ENCODE data around the gene KCNK3.

Gene KCNK3

GRCh38 chr2:26735883-26736588, 43.5 kb downstream of the KCNK3 start:
- TF ChIP-seq, protein P1, sequence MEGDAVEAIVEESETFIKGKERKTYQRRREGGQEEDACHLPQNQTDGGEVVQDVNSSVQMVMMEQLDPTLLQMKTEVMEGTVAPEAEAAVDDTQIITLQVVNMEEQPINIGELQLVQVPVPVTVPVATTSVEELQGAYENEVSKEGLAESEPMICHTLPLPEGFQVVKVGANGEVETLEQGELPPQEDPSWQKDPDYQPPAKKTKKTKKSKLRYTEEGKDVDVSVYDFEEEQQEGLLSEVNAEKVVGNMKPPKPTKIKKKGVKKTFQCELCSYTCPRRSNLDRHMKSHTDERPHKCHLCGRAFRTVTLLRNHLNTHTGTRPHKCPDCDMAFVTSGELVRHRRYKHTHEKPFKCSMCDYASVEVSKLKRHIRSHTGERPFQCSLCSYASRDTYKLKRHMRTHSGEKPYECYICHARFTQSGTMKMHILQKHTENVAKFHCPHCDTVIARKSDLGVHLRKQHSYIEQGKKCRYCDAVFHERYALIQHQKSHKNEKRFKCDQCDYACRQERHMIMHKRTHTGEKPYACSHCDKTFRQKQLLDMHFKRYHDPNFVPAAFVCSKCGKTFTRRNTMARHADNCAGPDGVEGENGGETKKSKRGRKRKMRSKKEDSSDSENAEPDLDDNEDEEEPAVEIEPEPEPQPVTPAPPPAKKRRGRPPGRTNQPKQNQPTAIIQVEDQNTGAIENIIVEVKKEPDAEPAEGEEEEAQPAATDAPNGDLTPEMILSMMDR (IDR thresholded peaks at IDR 0.05; ENCODE audit: low read depth, low read length): no peak
- no peak overlapping the region for H3K4me3 ChIP-seq (ENCODE audit: low read depth, low read length)
- no peak for DNase-seq
- H3K4me1 ChIP-seq: peaks cover 10% of the 10 kb centered on the region
- no peaks in the 10 kb centered on the region for H3K27me3 ChIP-seq
- H3K9me3 ChIP-seq: no peaks in the 10 kb centered on the region
- H3K36me3 ChIP-seq: no peaks in the 10 kb centered on the region; the same call in none of the 2 replicates

GRCh38 chr2:26737221-26737620, 44.7 kb downstream of the KCNK3 start:
- DNase-seq: no peak
- Histone ChIP-seq H3K4me1 (peaks cover 10% of the 10 kb centered on the region), H3K9me3 (no peaks in the 10 kb centered on the region), H3K4me3 (ENCODE audit: low read depth, low read length) (no peak overlapping the region), H3K36me3 (no peaks in the 10 kb centered on the region; the same call in 1 of the 2 replicates), H3K27me3 (no peaks in the 10 kb centered on the region)
- TF ChIP-seq, protein P1 (IDR thresholded peaks at IDR 0.05; ENCODE audit: low read depth, low read length): no peak

DNA sequence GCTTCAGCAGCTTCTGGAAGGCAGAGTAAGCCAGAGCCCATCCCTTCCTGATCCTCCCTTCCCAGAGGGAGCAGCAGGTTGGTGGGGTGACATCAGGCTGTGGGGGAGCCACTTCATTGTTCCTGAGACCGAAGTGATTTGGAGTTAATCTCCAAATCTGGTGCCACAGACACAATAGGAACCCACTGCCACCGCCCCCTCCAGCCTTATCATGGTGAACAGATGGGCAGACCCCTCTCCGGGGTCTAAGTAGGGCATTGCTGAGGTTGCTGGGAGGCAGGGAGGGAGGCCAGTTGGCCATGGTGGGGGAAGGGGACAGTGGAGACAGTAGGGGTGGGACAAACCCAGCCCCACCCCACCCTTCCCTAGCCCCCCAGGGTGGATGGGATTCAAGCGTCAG, 46.0 kb downstream of the KCNK3 start:
- H3K27me3 ChIP-seq: no peaks in the 10 kb centered on the region
- H3K4me1 ChIP-seq: peaks cover 10% of the 10 kb centered on the region
- H3K36me3 ChIP-seq: no peaks in the 10 kb centered on the region; the same call in 1 of the 2 replicates
- TF ChIP-seq, protein P1 (IDR thresholded peaks at IDR 0.05; ENCODE audit: low read depth, low read length): no peak
- DNase-seq: no peak
- H3K4me3 ChIP-seq (ENCODE audit: low read depth, low read length): no peak overlapping the region
- no peaks in the 10 kb centered on the region for H3K9me3 ChIP-seq

GRCh38 chr2:26739514-26739913, 47.0 kb downstream of the KCNK3 start:
- no peaks in the 10 kb centered on the region for H3K27me3 ChIP-seq
- TF ChIP-seq, protein P1 (IDR thresholded peaks at IDR 0.05; ENCODE audit: low read depth, low read length): no peak

GRCh38 chr2:26740346-26740745, 47.8 kb downstream of the KCNK3 start:
- Histone ChIP-seq H3K4me3 (ENCODE audit: low read depth, low read length) (no peak overlapping the region), H3K4me1 (peaks cover 10% of the 10 kb centered on the region), H3K9me3 (no peaks in the 10 kb centered on the region), H3K36me3 (no peaks in the 10 kb centered on the region; the same call in 1 of the 2 replicates), H3K27me3 (no peaks in the 10 kb centered on the region)
- no peak for DNase-seq
- TF ChIP-seq, protein P1 (IDR thresholded peaks at IDR 0.05; ENCODE audit: low read depth, low read length): no peak

More at GRCh38 chr2:26739514-26739913, 47.0 kb downstream of the KCNK3 start:
- Histone ChIP-seq H3K36me3 (no peaks in the 10 kb centered on the region; the same call in 1 of the 2 replicates), H3K4me3 (ENCODE audit: low read depth, low read length) (no peak overlapping the region), H3K9me3 (no peaks in the 10 kb centered on the region), H3K4me1 (peaks cover 10% of the 10 kb centered on the region)
- DNase-seq: no peak

DNA sequence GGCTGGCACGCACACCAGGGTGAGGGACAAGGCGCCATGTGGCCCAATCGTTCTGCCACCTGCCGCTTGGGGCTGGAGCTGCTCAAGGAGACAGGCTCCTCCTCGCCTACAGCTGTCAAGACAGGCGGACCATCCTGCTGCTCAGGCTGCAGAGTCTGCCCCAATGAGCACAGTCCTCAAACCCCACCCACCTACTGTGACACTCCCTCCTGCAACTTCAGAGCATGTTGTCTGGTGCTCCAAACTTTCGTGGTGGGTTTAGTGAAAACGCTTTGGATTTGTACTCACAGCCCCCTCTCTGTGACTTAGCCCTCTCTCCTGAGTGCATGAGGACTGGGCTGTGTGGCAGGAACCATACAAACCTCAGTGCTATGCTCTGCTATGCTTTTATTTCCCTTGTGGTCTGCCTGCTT, 48.4 kb downstream of the KCNK3 start:
- Histone ChIP-seq H3K4me1 (peaks cover 10% of the 10 kb centered on the region), H3K9me3 (no peaks in the 10 kb centered on the region), H3K4me3 (ENCODE audit: low read depth, low read length) (no peak overlapping the region), H3K36me3 (no peaks in the 10 kb centered on the region; the same call in 1 of the 2 replicates), H3K27me3 (no peaks in the 10 kb centered on the region)
- DNase-seq: no peak
- TF ChIP-seq, protein P1 (IDR thresholded peaks at IDR 0.05; ENCODE audit: low read depth, low read length): no peak
